HCT116 (cell line): ENCODE results near the gene NRAP.

Source experiments
- EZH2 ChIP-seq: fragments of 200-600 bp; sonication (generic); IDR thresholded peaks from 2 replicates; pipeline ENCODE4 v1.6.1; 2017; ENCODE audit warnings: antibody characterized with exemption, mixed run types
- POLR2A ChIP-seq: IDR thresholded peaks from 2 replicates; pipeline ENCODE4 v1.7.0; 2011; ENCODE audit warnings: borderline replicate concordance; ENCODE audit not compliant: insufficient read depth, insufficient read length; ENCODE audit errors: extremely low read depth
- SIN3A ChIP-seq: IDR thresholded peaks from 2 replicates; pipeline ENCODE4 v1.6.1; 2012; ENCODE audit warnings: low read depth
- TF ChIP-seq, protein P1 (sequence below), 3 experiments: fragments of 200-600 bp in 1 of 3; sonication (generic) in 1 of 3; IDR thresholded peaks in 2 of 3; conservative IDR thresholded peaks in 1 of 3; 2 replicates each; pipeline ENCODE4 v1.5.1; 2012 to 2017; ENCODE audit warnings: low read depth in 2 of 3, low read length in 2 of 3, antibody characterized with exemption in 1 of 3, borderline replicate concordance in 1 of 3, control low read depth in 1 of 3, mild to moderate bottlenecking in 1 of 3, mixed read lengths in 1 of 3, mixed run types in 1 of 3, moderate library complexity in 1 of 3; ENCODE audit not compliant: insufficient read depth in 1 of 3

DNA sequence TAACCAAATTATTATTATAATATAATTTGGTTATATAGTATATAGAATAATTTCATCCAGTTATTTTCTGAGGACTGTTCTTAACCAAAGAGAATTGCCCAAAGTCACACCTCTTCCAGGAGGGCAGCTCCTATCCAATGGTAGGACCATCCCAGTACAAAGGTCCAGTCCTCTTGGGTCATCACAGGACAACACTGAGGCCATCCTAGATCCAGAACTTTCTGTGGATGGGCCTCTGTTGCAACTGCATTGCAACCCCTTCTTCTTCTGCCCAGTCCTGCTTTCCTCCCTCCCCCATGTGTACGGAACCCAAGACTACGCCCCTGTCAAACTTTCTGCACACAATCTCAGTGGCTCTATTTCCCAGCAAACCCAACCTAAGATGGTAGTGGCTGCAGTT, 116.4 kb downstream of the NRAP start:
- TF ChIP-seq EZH2 (no peak), POLR2A (no peak), SIN3A (no peak)
- TF ChIP-seq, protein P1, sequence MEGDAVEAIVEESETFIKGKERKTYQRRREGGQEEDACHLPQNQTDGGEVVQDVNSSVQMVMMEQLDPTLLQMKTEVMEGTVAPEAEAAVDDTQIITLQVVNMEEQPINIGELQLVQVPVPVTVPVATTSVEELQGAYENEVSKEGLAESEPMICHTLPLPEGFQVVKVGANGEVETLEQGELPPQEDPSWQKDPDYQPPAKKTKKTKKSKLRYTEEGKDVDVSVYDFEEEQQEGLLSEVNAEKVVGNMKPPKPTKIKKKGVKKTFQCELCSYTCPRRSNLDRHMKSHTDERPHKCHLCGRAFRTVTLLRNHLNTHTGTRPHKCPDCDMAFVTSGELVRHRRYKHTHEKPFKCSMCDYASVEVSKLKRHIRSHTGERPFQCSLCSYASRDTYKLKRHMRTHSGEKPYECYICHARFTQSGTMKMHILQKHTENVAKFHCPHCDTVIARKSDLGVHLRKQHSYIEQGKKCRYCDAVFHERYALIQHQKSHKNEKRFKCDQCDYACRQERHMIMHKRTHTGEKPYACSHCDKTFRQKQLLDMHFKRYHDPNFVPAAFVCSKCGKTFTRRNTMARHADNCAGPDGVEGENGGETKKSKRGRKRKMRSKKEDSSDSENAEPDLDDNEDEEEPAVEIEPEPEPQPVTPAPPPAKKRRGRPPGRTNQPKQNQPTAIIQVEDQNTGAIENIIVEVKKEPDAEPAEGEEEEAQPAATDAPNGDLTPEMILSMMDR (IDR thresholded peaks at IDR 0.05 in 2 of 3, conservative IDR thresholded peaks at IDR 0.05 in 1 of 3; ENCODE audit: borderline replicate concordance in 1 of 3, insufficient read depth in 1 of 3, low read depth in 2 of 3, low read length in 2 of 3), result no peak
